ENCODE measurements around the gene CRIP3. TPM values are rescaled to one million over a fixed set of nuclear protein-coding genes. Genes with fewer than 3 reads are reported as not detected.

CRIP3 gene
- total RNA-seq, 2 donors from 2014 or later, result 13.4 to 19.3 TPM

GRCh38 chr6:43334466-43335095, 26.0 kb upstream of the CRIP3 start:
- Histone ChIP-seq H3K36me3 (ENCODE audit: control insufficient read depth, insufficient read depth, low read length) (peaks cover 26% of the 10 kb centered on the region), H3K9me3 (ENCODE audit: control insufficient read depth, low read length) (no peaks in the 10 kb centered on the region), H3K4me3 (ENCODE audit: low read length) (no peak overlapping the region), H3K4me1 (ENCODE audit: control insufficient read depth, insufficient read depth, low read length) (no peaks in the 10 kb centered on the region), H3K27ac (ENCODE audit: low read depth, low read length) (no peak overlapping the region), H3K27me3 (ENCODE audit: control insufficient read depth, insufficient read depth, low read length, poor library complexity, severe bottlenecking) (no peaks in the 10 kb centered on the region), H3K9ac (ENCODE audit: extremely low read depth, low read length, poor library complexity, severe bottlenecking) (no peak overlapping the region)
- Mint-ChIP-seq H3K27me3 (ENCODE audit: insufficient read depth) (no peaks in the 10 kb centered on the region), H3K9me3 (no peaks in the 10 kb centered on the region), H3K4me1 (peaks cover 23% of the 10 kb centered on the region), H3K4me3 (no peak overlapping the region), H3K27ac (no peak overlapping the region), H3K36me3 (ENCODE audit: low read depth) (peaks cover 16% of the 10 kb centered on the region)
- 51 to 66% methylated on average over 2 of the region's 2 CpGs for WGBS, 2 experiments (ENCODE audit: insufficient coverage in 1 of 2, insufficient read length in 1 of 2)
- TF ChIP-seq CTCF (conservative IDR thresholded peaks at IDR 0.05), result peak; percentile 83
- peak; percentile 52 for DNase-seq

- Mint-ChIP-seq H3K4me1 (peaks cover 28% of the 10 kb centered on the region), H3K4me3 (no peak overlapping the region), H3K27me3 (ENCODE audit: insufficient read depth) (no peaks in the 10 kb centered on the region), H3K9me3 (no peaks in the 10 kb centered on the region), H3K27ac (no peak overlapping the region), H3K36me3 (ENCODE audit: low read depth) (no peaks in the 10 kb centered on the region)
- no peak for TF ChIP-seq CTCF (conservative IDR thresholded peaks at IDR 0.05)
- Histone ChIP-seq H3K36me3 (ENCODE audit: control insufficient read depth, insufficient read depth, low read length) (peaks cover 6% of the 10 kb centered on the region), H3K27me3 (ENCODE audit: control insufficient read depth, insufficient read depth, low read length, poor library complexity, severe bottlenecking) (no peaks in the 10 kb centered on the region), H3K9me3 (ENCODE audit: control insufficient read depth, low read length) (no peaks in the 10 kb centered on the region), H3K4me1 (ENCODE audit: control insufficient read depth, insufficient read depth, low read length) (no peaks in the 10 kb centered on the region), H3K9ac (ENCODE audit: extremely low read depth, low read length, poor library complexity, severe bottlenecking) (no peak overlapping the region), H3K4me3 (ENCODE audit: low read length) (no peak overlapping the region), H3K27ac (ENCODE audit: low read depth, low read length) (no peak overlapping the region)
- WGBS, 2 experiments (ENCODE audit: insufficient coverage in 1 of 2, insufficient read length in 1 of 2), result 87 to 92% methylated on average over 3 to 4 of the region's 4 CpGs
- DNase-seq, result no peak
These were observed 23.3 kb upstream of the CRIP3 start for GRCh38 chr6:43331891-43332290.

GRCh38 chr6:43331470-43331869, 22.8 kb upstream of the CRIP3 start:
- TF ChIP-seq CTCF (conservative IDR thresholded peaks at IDR 0.05), result no peak

More at GRCh38 chr6:43331470-43331869, 22.8 kb upstream of the CRIP3 start:
- Histone ChIP-seq H3K9ac (ENCODE audit: extremely low read depth, low read length, poor library complexity, severe bottlenecking) (no peak overlapping the region), H3K27me3 (ENCODE audit: control insufficient read depth, insufficient read depth, low read length, poor library complexity, severe bottlenecking) (no peaks in the 10 kb centered on the region), H3K4me3 (ENCODE audit: low read length) (no peak overlapping the region), H3K9me3 (ENCODE audit: control insufficient read depth, low read length) (no peaks in the 10 kb centered on the region), H3K4me1 (ENCODE audit: control insufficient read depth, insufficient read depth, low read length) (no peaks in the 10 kb centered on the region), H3K36me3 (ENCODE audit: control insufficient read depth, insufficient read depth, low read length) (peaks cover 4% of the 10 kb centered on the region), H3K27ac (ENCODE audit: low read depth, low read length) (no peak overlapping the region)
- no peak for DNase-seq
- H3K4me3 Mint-ChIP-seq, result no peak overlapping the region
- no peaks in the 10 kb centered on the region for H3K27me3 Mint-ChIP-seq (ENCODE audit: insufficient read depth)
- peaks cover 25% of the 10 kb centered on the region for H3K4me1 Mint-ChIP-seq
- 87% methylated on average over 1 of the region's 1 CpG; no CpG with 5 or more reads in 1 of the 2 experiments for WGBS, 2 experiments (ENCODE audit: insufficient coverage in 1 of 2, insufficient read length in 1 of 2)
- H3K27ac Mint-ChIP-seq, result no peak overlapping the region
- no peaks in the 10 kb centered on the region for H3K36me3 Mint-ChIP-seq (ENCODE audit: low read depth)
- H3K9me3 Mint-ChIP-seq, result no peaks in the 10 kb centered on the region

Data from endodermal cell (in vitro differentiated cells).